Muscle of arm (tissue), 12 donors: ENCODE data around the gene RPE65. TPM values are rescaled to one million over a fixed set of nuclear protein-coding genes. Genes with fewer than 3 reads are reported as not detected.
"Not testable (repeated sequence)": the region's sequence is repeated elsewhere in the genome, so short reads cannot be mapped to it uniquely, and the experiment has no call there.

Source experiments
- DNase-seq: peaks from one replicate; pipeline ENCODE4 v3.0.0-alpha.2; 2013
- polyA plus RNA-seq, 12 donors: library from polyadenylated mRNA; unstranded; fragments of 120-200 nt; gene quantifications; one replicate each; pipeline ENCODE4 v1.2.1, GENCODE V29; 2013; ENCODE audit not compliant: insufficient read length in 12 of 12

RPE65 gene
- polyA plus RNA-seq, 12 donors: 0.07 to 0.10 TPM; not detected in 10

DNA sequence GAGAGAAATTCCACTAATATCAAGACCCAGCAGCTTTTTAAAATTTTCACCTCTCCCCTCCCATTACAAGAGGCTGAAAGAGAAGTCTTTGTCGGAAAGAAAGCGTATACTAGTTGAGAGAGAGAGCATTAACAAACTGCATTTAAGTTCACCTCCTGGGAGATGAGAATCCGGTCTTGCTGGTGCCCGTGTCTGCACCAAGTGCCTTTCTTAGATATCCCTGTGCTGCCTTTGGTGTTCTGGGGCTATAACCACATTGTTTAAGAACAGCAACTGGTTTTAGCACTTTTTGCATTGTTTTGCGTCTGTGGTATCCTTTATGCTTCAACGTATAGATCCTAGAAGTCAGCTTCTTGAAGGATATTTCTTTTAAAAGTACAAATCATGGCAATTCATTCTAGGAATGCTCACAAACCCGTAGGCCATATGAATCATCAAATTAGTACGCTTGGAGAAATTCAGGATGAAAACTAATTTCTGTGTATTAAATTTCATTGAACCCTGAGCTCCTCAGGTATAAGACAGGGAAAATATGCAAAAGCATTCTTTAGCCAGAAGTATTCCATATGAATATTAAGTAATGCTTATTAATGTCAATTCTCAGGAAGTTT lies 3.4 kb upstream of the RPE65 start:
- no peak for DNase-seq

DNA sequence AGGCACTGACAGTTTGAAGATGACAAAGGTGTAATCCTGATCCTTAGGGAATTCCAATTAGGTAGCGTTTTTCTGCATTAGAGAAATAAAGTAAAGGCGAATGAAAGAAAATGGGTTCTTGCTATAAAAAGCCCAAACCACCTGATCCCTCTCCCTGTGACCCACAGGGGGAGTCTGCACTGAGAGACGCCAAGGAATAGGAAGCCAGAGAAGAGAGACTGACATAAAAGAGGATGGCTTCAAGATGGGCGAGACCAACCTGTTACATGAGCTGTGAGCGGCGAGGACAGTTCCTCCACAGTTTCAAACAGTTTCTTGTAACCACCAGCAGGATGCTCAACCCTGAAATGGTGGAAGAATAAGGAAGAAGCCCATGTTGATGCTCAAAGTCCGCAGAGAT lies 1.4 kb downstream of the RPE65 start:
- no peak for DNase-seq

GRCh38 chr1:68445709-68446108 lies 4.0 kb downstream of the RPE65 start:
- no peak for DNase-seq

GRCh38 chr1:68442822-68443556 lies 6.8 kb downstream of the RPE65 start:
- DNase-seq: peak; percentile 5

GRCh38 chr1:68442006-68442405 lies 7.7 kb downstream of the RPE65 start:
- DNase-seq: no peak

GRCh38 chr1:68438310-68438709 lies 11.4 kb downstream of the RPE65 start:
- DNase-seq: no peak

GRCh38 chr1:68433395-68433794 lies 16.4 kb downstream of the RPE65 start:
- no peak for DNase-seq

DNA sequence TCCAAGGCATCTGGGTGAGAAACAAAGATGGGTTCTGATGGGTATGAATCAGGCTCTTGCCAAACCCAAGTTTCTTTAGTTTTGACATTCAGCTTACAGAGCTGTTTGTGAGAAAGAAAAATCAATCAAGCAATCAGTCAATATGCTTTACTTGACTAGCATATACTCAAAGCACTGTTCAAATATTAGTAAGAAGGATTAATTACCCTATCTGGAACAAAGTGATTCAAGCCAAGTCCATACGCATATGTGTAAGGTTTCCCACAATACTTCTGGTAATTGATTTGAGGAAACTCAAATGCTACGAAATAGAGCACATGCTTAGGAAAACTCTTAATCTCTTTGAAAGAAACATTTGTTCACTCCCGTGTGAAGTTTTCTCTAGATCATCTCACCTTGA lies 18.7 kb downstream of the RPE65 start:
- no peak for DNase-seq

GRCh38 chr1:68429233-68429808 lies 20.4 kb downstream of the RPE65 start:
- DNase-seq: no peak

GRCh38 chr1:68426594-68426993 lies 23.2 kb downstream of the RPE65 start:
- DNase-seq: no peak

- no peak for DNase-seq
These were observed 28.4 kb downstream of the RPE65 start for GRCh38 chr1:68421350-68421749.

- DNase-seq: no peak
These were observed 40.3 kb downstream of the RPE65 start for GRCh38 chr1:68409426-68409825.

GRCh38 chr1:68401506-68401905 lies 48.2 kb downstream of the RPE65 start:
- no peak for DNase-seq

DNA sequence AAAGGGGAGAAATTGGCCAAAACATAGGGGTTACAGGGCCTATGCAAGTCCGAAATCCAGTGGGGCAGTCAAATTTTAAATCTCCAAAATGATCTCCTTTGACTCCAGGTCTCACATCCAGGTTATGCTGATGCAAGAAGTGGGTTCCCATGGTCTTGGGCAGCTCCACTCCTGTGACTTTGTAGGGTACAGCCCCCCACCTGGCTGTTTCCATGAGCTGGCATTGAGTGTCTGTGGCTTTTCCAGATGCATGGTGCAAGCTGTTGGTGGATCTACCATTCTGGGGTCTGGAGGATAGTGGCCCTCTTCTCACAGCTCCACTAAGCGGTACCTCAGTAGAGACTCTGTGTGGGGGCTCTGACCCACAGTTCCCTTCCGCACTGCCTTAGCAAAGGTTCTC lies 54.2 kb downstream of the RPE65 start:
- not testable (repeated sequence) for DNase-seq

- DNase-seq: not testable (repeated sequence)
These were observed 57.3 kb downstream of the RPE65 start for GRCh38 chr1:68392474-68392873.

GRCh38 chr1:68385798-68386524 lies 63.8 kb downstream of the RPE65 start:
- DNase-seq: not testable (repeated sequence)

GRCh38 chr1:68384872-68385411 lies 64.8 kb downstream of the RPE65 start:
- no peak for DNase-seq

DNA sequence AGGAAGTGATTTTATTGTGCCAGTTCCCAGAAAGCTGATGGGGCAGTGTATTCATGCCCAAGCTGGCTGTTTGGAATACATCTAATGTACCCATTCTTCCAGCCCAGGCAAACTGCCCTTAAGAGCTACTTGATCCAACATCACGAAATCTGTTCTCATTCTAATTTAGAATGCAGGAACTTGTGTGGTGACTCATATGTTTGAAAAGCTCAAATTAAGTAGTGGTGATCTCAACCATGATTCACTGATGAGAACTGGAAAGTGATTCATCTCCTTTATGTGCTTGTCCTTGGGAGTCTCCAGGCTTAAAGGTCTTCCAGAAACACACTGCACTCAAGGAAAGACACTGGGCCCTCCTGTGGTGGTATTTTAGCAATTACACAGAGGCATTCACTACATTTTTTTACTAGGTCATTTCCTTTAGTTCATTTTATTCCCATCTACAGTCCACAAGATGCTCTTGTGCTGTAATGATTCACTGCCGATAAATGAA lies 65.4 kb downstream of the RPE65 start:
- DNase-seq: no peak

DNA sequence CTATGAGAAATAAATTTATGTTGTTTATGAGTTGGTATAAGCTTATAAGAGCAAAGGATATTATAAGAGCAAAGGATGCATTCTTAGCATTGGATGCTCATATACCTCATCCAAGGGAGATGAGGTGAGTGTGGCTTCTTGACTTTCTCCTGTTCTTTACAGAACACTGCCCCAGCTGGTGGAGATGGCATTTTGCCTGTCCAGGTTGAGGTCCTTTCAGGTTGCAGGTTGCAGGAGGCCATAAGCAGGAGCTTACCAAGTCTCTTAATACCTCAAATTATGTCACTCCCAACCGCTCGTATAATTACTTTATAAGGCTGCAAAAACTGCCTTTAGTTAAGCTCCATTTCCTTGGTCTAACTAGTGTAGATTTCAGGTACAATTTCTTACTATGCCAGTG lies 66.7 kb downstream of the RPE65 start:
- DNase-seq: no peak

DNA sequence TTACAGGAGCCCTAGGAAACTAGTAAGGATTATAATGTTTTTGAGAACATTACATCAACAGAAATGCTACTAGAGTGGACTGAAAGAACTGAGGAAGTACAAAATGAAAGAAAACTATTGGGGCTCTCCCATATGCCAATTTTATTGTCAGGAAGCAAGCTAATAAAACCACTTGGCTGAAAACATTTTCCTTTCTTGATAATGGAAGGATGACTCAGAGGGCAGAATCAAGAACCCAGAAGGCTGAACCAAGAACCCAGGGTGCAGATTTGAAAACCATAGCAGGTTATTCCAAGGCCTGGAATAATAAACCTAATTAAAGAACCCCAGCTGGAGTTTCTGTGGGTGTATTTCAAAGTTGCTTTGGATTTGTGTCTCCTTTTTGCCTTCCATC lies 70.7 kb downstream of the RPE65 start:
- no peak for DNase-seq
